ENCODE results near the gene TOR4A. TPM values are rescaled to one million over a fixed set of nuclear protein-coding genes. Genes with fewer than 3 reads are reported as not detected.

Gene TOR4A
- total RNA-seq, 2 donors from 2014 or later: 4.9 to 11.5 TPM

GRCh38 chr9:137314561-137315560, 37.3 kb downstream of the TOR4A start:
- ATAC-seq (replicated peaks): no peak
- Mint-ChIP-seq H3K27ac (no peak overlapping the region), H3K4me3 (no peak overlapping the region), H3K9me3 (no peaks in the 10 kb centered on the region), H3K4me1 (no peaks in the 10 kb centered on the region), H3K36me3 (ENCODE audit: low read depth) (no peaks in the 10 kb centered on the region), H3K27me3 (no peaks in the 10 kb centered on the region)

- Mint-ChIP-seq H3K27me3 (no peaks in the 10 kb centered on the region), H3K4me1 (no peaks in the 10 kb centered on the region), H3K27ac (no peak overlapping the region), H3K9me3 (no peaks in the 10 kb centered on the region), H3K36me3 (ENCODE audit: low read depth) (no peaks in the 10 kb centered on the region), H3K4me3 (no peak overlapping the region)
- ATAC-seq (replicated peaks): no peak
Measured at GRCh38 chr9:137315581-137316011, 38.1 kb downstream of the TOR4A start.

- Mint-ChIP-seq H3K4me1 (no peaks in the 10 kb centered on the region), H3K27me3 (no peaks in the 10 kb centered on the region), H3K36me3 (ENCODE audit: low read depth) (no peaks in the 10 kb centered on the region), H3K27ac (no peak overlapping the region), H3K9me3 (no peaks in the 10 kb centered on the region), H3K4me3 (no peak overlapping the region)
- ATAC-seq (replicated peaks): peak; percentile 20
Measured at GRCh38 chr9:137316012-137316981, 38.8 kb downstream of the TOR4A start.

GRCh38 chr9:137317021-137317717, 39.6 kb downstream of the TOR4A start:
- no peaks in the 10 kb centered on the region for H3K9me3 Mint-ChIP-seq
- ATAC-seq (replicated peaks): no peak
- no peak overlapping the region for H3K27ac Mint-ChIP-seq
- H3K36me3 Mint-ChIP-seq (ENCODE audit: low read depth): no peaks in the 10 kb centered on the region
- H3K27me3 Mint-ChIP-seq: no peaks in the 10 kb centered on the region
- no peak overlapping the region for H3K4me3 Mint-ChIP-seq
- no peaks in the 10 kb centered on the region for H3K4me1 Mint-ChIP-seq

- H3K27ac Mint-ChIP-seq: no peak overlapping the region
- no peaks in the 10 kb centered on the region for H3K36me3 Mint-ChIP-seq (ENCODE audit: low read depth)
- H3K4me1 Mint-ChIP-seq: no peaks in the 10 kb centered on the region
- H3K4me3 Mint-ChIP-seq: no peak overlapping the region
- no peak for ATAC-seq (replicated peaks)
- H3K9me3 Mint-ChIP-seq: no peaks in the 10 kb centered on the region
- no peaks in the 10 kb centered on the region for H3K27me3 Mint-ChIP-seq
Measured at GRCh38 chr9:137317718-137318511, 40.4 kb downstream of the TOR4A start.

GRCh38 chr9:137318602-137319001, 41.1 kb downstream of the TOR4A start:
- Mint-ChIP-seq H3K36me3 (ENCODE audit: low read depth) (no peaks in the 10 kb centered on the region), H3K4me3 (no peak overlapping the region), H3K9me3 (no peaks in the 10 kb centered on the region), H3K27ac (no peak overlapping the region), H3K27me3 (no peaks in the 10 kb centered on the region), H3K4me1 (no peaks in the 10 kb centered on the region)
- no peak for ATAC-seq (replicated peaks)

GRCh38 chr9:137319011-137319738, 41.6 kb downstream of the TOR4A start:
- H3K4me1 Mint-ChIP-seq: no peaks in the 10 kb centered on the region
- H3K9me3 Mint-ChIP-seq: no peaks in the 10 kb centered on the region
- ATAC-seq (replicated peaks): no peak
- H3K4me3 Mint-ChIP-seq: no peak overlapping the region
- no peaks in the 10 kb centered on the region for H3K36me3 Mint-ChIP-seq (ENCODE audit: low read depth)
- H3K27me3 Mint-ChIP-seq: no peaks in the 10 kb centered on the region
- H3K27ac Mint-ChIP-seq: no peak overlapping the region

- Mint-ChIP-seq H3K4me1 (no peaks in the 10 kb centered on the region), H3K9me3 (no peaks in the 10 kb centered on the region), H3K27ac (no peak overlapping the region), H3K4me3 (no peak overlapping the region), H3K27me3 (peaks cover under 1% of the 10 kb centered on the region), H3K36me3 (ENCODE audit: low read depth) (no peaks in the 10 kb centered on the region)
- ATAC-seq (replicated peaks): no peak
Measured at GRCh38 chr9:137319739-137320551, 42.4 kb downstream of the TOR4A start.

GRCh38 chr9:137320555-137321384, 43.2 kb downstream of the TOR4A start:
- no peaks in the 10 kb centered on the region for H3K36me3 Mint-ChIP-seq (ENCODE audit: low read depth)
- ATAC-seq (replicated peaks): peak; percentile 28
- peaks cover 3% of the 10 kb centered on the region for H3K27me3 Mint-ChIP-seq
- H3K4me1 Mint-ChIP-seq: no peaks in the 10 kb centered on the region
- no peak overlapping the region for H3K4me3 Mint-ChIP-seq
- H3K9me3 Mint-ChIP-seq: no peaks in the 10 kb centered on the region
- H3K27ac Mint-ChIP-seq: no peak overlapping the region

- Mint-ChIP-seq H3K9me3 (peaks cover 2% of the 10 kb centered on the region), H3K36me3 (ENCODE audit: low read depth) (no peaks in the 10 kb centered on the region), H3K27me3 (peaks cover 12% of the 10 kb centered on the region), H3K27ac (no peak overlapping the region), H3K4me1 (peaks cover 4% of the 10 kb centered on the region), H3K4me3 (no peak overlapping the region)
- ATAC-seq (replicated peaks): no peak
Measured at GRCh38 chr9:137321726-137322361, 44.3 kb downstream of the TOR4A start.

- peaks cover 9% of the 10 kb centered on the region for H3K9me3 Mint-ChIP-seq
- H3K27ac Mint-ChIP-seq: no peak overlapping the region
- H3K4me3 Mint-ChIP-seq: no peak overlapping the region
- ATAC-seq (replicated peaks): no peak
- H3K27me3 Mint-ChIP-seq: peaks cover 13% of the 10 kb centered on the region
- peaks cover 5% of the 10 kb centered on the region for H3K4me1 Mint-ChIP-seq
- peaks cover 9% of the 10 kb centered on the region for H3K36me3 Mint-ChIP-seq (ENCODE audit: low read depth)
Measured at GRCh38 chr9:137323531-137324331, 46.2 kb downstream of the TOR4A start.

Measured in activated T-helper 17 cell treated with anti-CD3 and anti-CD28 coated beads, Interleukin-2, amount 50 U/mL, for 72 hours (primary cell).